ENCODE results near the gene ZNF750. TPM values are rescaled to one million over a fixed set of nuclear protein-coding genes. Genes with fewer than 3 reads are reported as not detected.
A peak's percentile ranks its signal among the peaks of the same experiment; 100 is the strongest.

The ZNF750 gene
- total and polyA plus RNA-seq, 2 experiments from 2014 or later: 0.13 to 0.17 TPM

GRCh38 chr17:82876602-82877379, 37.0 kb upstream of the ZNF750 start:
- Histone ChIP-seq H2AFZ (no peak overlapping the region), H3K79me2 (replicated peaks; ENCODE audit: insufficient read depth) (peaks cover 68% of the 10 kb centered on the region), H3K27ac (ENCODE audit: low read depth) (peak overlapping the region; percentile 68; the same call in 1 of the 2 replicates), H4K20me1 (replicated peaks; ENCODE audit: insufficient read depth) (no peaks in the 10 kb centered on the region), H3F3A (replicated peaks; ENCODE audit: low read depth) (no peaks in the 10 kb centered on the region), H3K27me3 (ENCODE audit: insufficient read depth) (no peaks in the 10 kb centered on the region), H3K36me3 (ENCODE audit: insufficient read depth) (no peaks in the 10 kb centered on the region; the same call in 1 of the 2 replicates), H3K9me2 (ENCODE audit: insufficient read depth) (no peaks in the 10 kb centered on the region), H3K4me3 (no peak overlapping the region), H3K4me2 (no peak overlapping the region), H3K4me1 (ENCODE audit: insufficient read depth) (no peaks in the 10 kb centered on the region)
- DNase-seq (ENCODE audit: low spot score) (peak; percentile 36), ATAC-seq (peak; percentile 55)
- Mint-ChIP-seq H3K36me3 (ENCODE audit: low read depth) (peaks cover 15% of the 10 kb centered on the region; the same call in 2 of the 3 replicates), H3K4me3 (no peak overlapping the region), H3K27ac (no peak overlapping the region), H3K27me3 (ENCODE audit: insufficient read depth, low read depth, poor library complexity) (no peaks in the 10 kb centered on the region), H3K4me1 (peaks cover 34% of the 10 kb centered on the region), H3K9me3 (no peaks in the 10 kb centered on the region)
- TF ChIP-seq ZNF462 (CRISPR knock-in tag; IDR thresholded peaks at IDR 0.05) (no peak), POLR2AphosphoS5 (IDR thresholded peaks at IDR 0.05; ENCODE audit: low read depth) (no peak), ZNF331 (CRISPR knock-in tag; IDR thresholded peaks at IDR 0.05; ENCODE audit: low read depth) (no peak), NANOG (IDR thresholded peaks at IDR 0.05; ENCODE audit: borderline replicate concordance) (no peak), CREB1 (CRISPR knock-in tag; IDR thresholded peaks at IDR 0.05; ENCODE audit: low read depth) (no peak), EZH2 (IDR thresholded peaks at IDR 0.05; ENCODE audit: low read depth, unreplicated experiment) (no peak)
- TF ChIP-seq, protein P1, sequence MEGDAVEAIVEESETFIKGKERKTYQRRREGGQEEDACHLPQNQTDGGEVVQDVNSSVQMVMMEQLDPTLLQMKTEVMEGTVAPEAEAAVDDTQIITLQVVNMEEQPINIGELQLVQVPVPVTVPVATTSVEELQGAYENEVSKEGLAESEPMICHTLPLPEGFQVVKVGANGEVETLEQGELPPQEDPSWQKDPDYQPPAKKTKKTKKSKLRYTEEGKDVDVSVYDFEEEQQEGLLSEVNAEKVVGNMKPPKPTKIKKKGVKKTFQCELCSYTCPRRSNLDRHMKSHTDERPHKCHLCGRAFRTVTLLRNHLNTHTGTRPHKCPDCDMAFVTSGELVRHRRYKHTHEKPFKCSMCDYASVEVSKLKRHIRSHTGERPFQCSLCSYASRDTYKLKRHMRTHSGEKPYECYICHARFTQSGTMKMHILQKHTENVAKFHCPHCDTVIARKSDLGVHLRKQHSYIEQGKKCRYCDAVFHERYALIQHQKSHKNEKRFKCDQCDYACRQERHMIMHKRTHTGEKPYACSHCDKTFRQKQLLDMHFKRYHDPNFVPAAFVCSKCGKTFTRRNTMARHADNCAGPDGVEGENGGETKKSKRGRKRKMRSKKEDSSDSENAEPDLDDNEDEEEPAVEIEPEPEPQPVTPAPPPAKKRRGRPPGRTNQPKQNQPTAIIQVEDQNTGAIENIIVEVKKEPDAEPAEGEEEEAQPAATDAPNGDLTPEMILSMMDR (conservative IDR thresholded peaks at IDR 0.05; ENCODE audit: low read depth in 2 of 2): peak in 1 of 2 experiments; percentile 5; a peak in 1 of 4 replicates

All from GM23338 (cell line).